Karpas-422 (cell line): Measurements from ENCODE around the gene PSMB11. TPM values are rescaled to one million over a fixed set of nuclear protein-coding genes. Genes with fewer than 3 reads are reported as not detected.
A peak's percentile ranks its signal among the peaks of the same experiment; 100 is the strongest.

Source experiments
- DNase-seq: peaks from one replicate; pipeline ENCODE4 v3.0.0-alpha.2; 2015
- H2AFZ ChIP-seq: fragments of 200-600 bp; sonication (generic); 2 replicates; pipeline ENCODE4 v1.6.1; 2014; ENCODE audit warnings: antibody characterized with exemption, low read length, mixed read lengths
- H3K27ac ChIP-seq: fragments of 200-600 bp; sonication (generic); 2 replicates; pipeline ENCODE4 v1.5.1; 2014; ENCODE audit warnings: mild to moderate bottlenecking, low read length, moderate library complexity
- H3K27me3 ChIP-seq: fragments of 200-600 bp; sonication (generic); 2 replicates; pipeline ENCODE4 v1.6.1; 2014; ENCODE audit warnings: low read length, mixed read lengths
- H3K36me3 ChIP-seq: fragments of 200-600 bp; sonication (generic); 2 replicates; pipeline ENCODE4 v1.6.1; 2014; ENCODE audit warnings: low read length, mixed read lengths; ENCODE audit not compliant: insufficient read depth
- H3K4me1 ChIP-seq: fragments of 200-600 bp; sonication (generic); 2 replicates; pipeline ENCODE4 v1.6.1; 2014; ENCODE audit warnings: mild to moderate bottlenecking, low read length, mixed read lengths
- H3K4me2 ChIP-seq: fragments of 200-600 bp; sonication (generic); 2 replicates; pipeline ENCODE4 v1.6.1; 2014; ENCODE audit warnings: low read length, low read depth, mild to moderate bottlenecking; ENCODE audit not compliant: poor library complexity, severe bottlenecking
- H3K4me3 ChIP-seq: fragments of 200-600 bp; sonication (generic); 2 replicates; pipeline ENCODE4 v1.5.1; 2014; ENCODE audit warnings: mild to moderate bottlenecking, antibody characterized with exemption, low read length, mixed read lengths
- H3K79me2 ChIP-seq: fragments of 200-600 bp; sonication (generic); 2 replicates; pipeline ENCODE4 v1.6.1; 2014; ENCODE audit warnings: mild to moderate bottlenecking, low read length, mixed read lengths
- H3K9ac ChIP-seq: fragments of 200-600 bp; sonication (generic); 2 replicates; pipeline ENCODE4 v1.6.0; 2014; ENCODE audit warnings: low read length
- H3K9me2 ChIP-seq: fragments of 200-600 bp; sonication (generic), shearing (Covaris generic); replicated peaks from 2 replicates; pipeline ENCODE4 v1.6.0; 2014; ENCODE audit warnings: mild to moderate bottlenecking, low read length, moderate library complexity; ENCODE audit not compliant: insufficient read depth
- H3K9me3 ChIP-seq: fragments of 300-700, 200-600 bp; sonication (generic); 2 replicates; pipeline ENCODE4 v1.6.1; 2014; ENCODE audit warnings: low read length, mixed read lengths
- H4K20me1 ChIP-seq: fragments of 200-600 bp; sonication (generic); 2 replicates; pipeline ENCODE4 v1.6.1; 2014; ENCODE audit warnings: mild to moderate bottlenecking, antibody characterized with exemption, low read length, low read depth; ENCODE audit not compliant: insufficient read depth
- total RNA-seq: library from RNA; depleted of rRNA; stranded (reverse); fragments of >200 nt; shearing (Covaris generic); gene quantifications from 2 replicates; pipeline ENCODE4 v1.2.3, GENCODE V29; 2014; ENCODE audit warnings: low replicate concordance

PSMB11 gene
- total RNA-seq, 1 experiment from 2014 or later = not detected

GRCh38 chr14:23056956-23057756 lies 15.1 kb downstream of the PSMB11 start, which contains the start of gene CDH24:
TSS of gene CDH24 (minus strand) at chr14:23057520. CDS start at chr14:23055733, 1,787 bp downstream.
- no peaks in the 10 kb centered on the region for H3K27me3 ChIP-seq
- H2AFZ ChIP-seq = no peak within 1 kb of the TSS
- H3K4me2 ChIP-seq = peak within 1 kb of the TSS; percentile 94
- peak; percentile 90 for DNase-seq
- peak within 1 kb of the TSS; percentile 71 for H3K4me3 ChIP-seq
- H3K79me2 ChIP-seq = no peaks in the 10 kb centered on the region
- H3K4me1 ChIP-seq = peaks cover 19% of the 10 kb centered on the region
- H3K9ac ChIP-seq = peak within 1 kb of the TSS; percentile 70
- no peaks in the 10 kb centered on the region for H3K9me3 ChIP-seq
- no peak within 1 kb of the TSS for H3K27ac ChIP-seq
- no peaks in the 10 kb centered on the region for H3K9me2 ChIP-seq
- peaks cover 12% of the 10 kb centered on the region for H3K36me3 ChIP-seq
- H4K20me1 ChIP-seq = peaks cover 9% of the 10 kb centered on the region

GRCh38 chr14:23057757-23058653 lies 16.0 kb downstream of the PSMB11 start:
- peaks cover 19% of the 10 kb centered on the region for H3K4me1 ChIP-seq
- peak overlapping the region; percentile 71 for H3K4me3 ChIP-seq
- no peaks in the 10 kb centered on the region for H3K9me3 ChIP-seq
- peak; percentile 96 for DNase-seq
- no peaks in the 10 kb centered on the region for H3K9me2 ChIP-seq
- no peaks in the 10 kb centered on the region for H3K79me2 ChIP-seq
- no peak overlapping the region for H2AFZ ChIP-seq
- peak overlapping the region; percentile 70 for H3K9ac ChIP-seq
- H3K36me3 ChIP-seq = peaks cover 21% of the 10 kb centered on the region
- no peak overlapping the region for H3K27ac ChIP-seq
- H3K27me3 ChIP-seq = no peaks in the 10 kb centered on the region
- peaks cover 9% of the 10 kb centered on the region for H4K20me1 ChIP-seq
- peak overlapping the region; percentile 94 for H3K4me2 ChIP-seq

- H4K20me1 ChIP-seq = peaks cover 9% of the 10 kb centered on the region
- no peak overlapping the region for H3K27ac ChIP-seq
- peaks cover 29% of the 10 kb centered on the region for H3K36me3 ChIP-seq
- H3K27me3 ChIP-seq = no peaks in the 10 kb centered on the region
- peaks cover 19% of the 10 kb centered on the region for H3K4me1 ChIP-seq
- no peaks in the 10 kb centered on the region for H3K9me3 ChIP-seq
- no peak overlapping the region for H3K4me3 ChIP-seq
- no peak overlapping the region for H3K4me2 ChIP-seq
- H3K9ac ChIP-seq = no peak overlapping the region
- DNase-seq = no peak
- H3K79me2 ChIP-seq = no peaks in the 10 kb centered on the region
- no peak overlapping the region for H2AFZ ChIP-seq
- H3K9me2 ChIP-seq = no peaks in the 10 kb centered on the region
Measured at GRCh38 chr14:23058654-23059504, 16.9 kb downstream of the PSMB11 start.

GRCh38 chr14:23060536-23061260 lies 18.7 kb downstream of the PSMB11 start:
- Histone ChIP-seq H3K4me3 (no peak overlapping the region), H2AFZ (no peak overlapping the region), H3K27ac (no peak overlapping the region), H3K4me2 (no peak overlapping the region), H3K9me3 (no peaks in the 10 kb centered on the region), H3K79me2 (peaks cover 3% of the 10 kb centered on the region; the same call in 1 of the 2 replicates), H3K36me3 (peaks cover 41% of the 10 kb centered on the region), H3K9ac (no peak overlapping the region), H3K27me3 (no peaks in the 10 kb centered on the region), H4K20me1 (peaks cover 9% of the 10 kb centered on the region), H3K4me1 (peaks cover 19% of the 10 kb centered on the region), H3K9me2 (no peaks in the 10 kb centered on the region)
- DNase-seq = no peak

GRCh38 chr14:23062002-23062401 lies 20.0 kb downstream of the PSMB11 start:
- no peak overlapping the region for H3K27ac ChIP-seq
- peaks cover 10% of the 10 kb centered on the region for H3K4me1 ChIP-seq
- H3K4me2 ChIP-seq = no peak overlapping the region
- no peak for DNase-seq
- H2AFZ ChIP-seq = no peak overlapping the region
- no peaks in the 10 kb centered on the region for H3K27me3 ChIP-seq
- no peaks in the 10 kb centered on the region for H3K9me3 ChIP-seq
- no peak overlapping the region for H3K4me3 ChIP-seq
- peaks cover 14% of the 10 kb centered on the region for H3K79me2 ChIP-seq
- H3K9me2 ChIP-seq = no peaks in the 10 kb centered on the region
- H3K36me3 ChIP-seq = peaks cover 53% of the 10 kb centered on the region
- H3K9ac ChIP-seq = no peak overlapping the region
- peaks cover 8% of the 10 kb centered on the region for H4K20me1 ChIP-seq

- H3K4me1 ChIP-seq = peaks cover 3% of the 10 kb centered on the region
- peaks cover 26% of the 10 kb centered on the region for H3K79me2 ChIP-seq
- no peak overlapping the region for H3K9ac ChIP-seq
- DNase-seq = no peak
- H3K27me3 ChIP-seq = no peaks in the 10 kb centered on the region
- no peak overlapping the region for H3K4me2 ChIP-seq
- peaks cover 65% of the 10 kb centered on the region for H3K36me3 ChIP-seq
- no peaks in the 10 kb centered on the region for H3K9me2 ChIP-seq
- no peaks in the 10 kb centered on the region for H3K9me3 ChIP-seq
- H4K20me1 ChIP-seq = peaks cover 20% of the 10 kb centered on the region
- H3K27ac ChIP-seq = no peak overlapping the region
- no peak overlapping the region for H2AFZ ChIP-seq
- no peak overlapping the region for H3K4me3 ChIP-seq
Measured at GRCh38 chr14:23063601-23064000, 21.6 kb downstream of the PSMB11 start.

- H3K4me1 ChIP-seq = peaks cover 21% of the 10 kb centered on the region
- H3K9me2 ChIP-seq = no peaks in the 10 kb centered on the region
- no peak overlapping the region for H3K27ac ChIP-seq
- H4K20me1 ChIP-seq = peaks cover 17% of the 10 kb centered on the region
- H3K27me3 ChIP-seq = no peaks in the 10 kb centered on the region
- no peak overlapping the region for H3K4me3 ChIP-seq
- no peak for DNase-seq
- H2AFZ ChIP-seq = no peak overlapping the region
- no peak overlapping the region for H3K4me2 ChIP-seq
- peaks cover 57% of the 10 kb centered on the region for H3K36me3 ChIP-seq
- H3K9ac ChIP-seq = no peak overlapping the region
- peaks cover 50% of the 10 kb centered on the region for H3K79me2 ChIP-seq
- no peaks in the 10 kb centered on the region for H3K9me3 ChIP-seq
Measured at GRCh38 chr14:23066368-23066767, 24.4 kb downstream of the PSMB11 start.
